T-helper 2 cell treated with Interferon-gamma antibody and Interleukin-4, amounts not matched to agents 5 μg/mL and 100 μg/mL, for 36 hours (primary cell): Measurements from ENCODE around the gene LY6G6C.

Experiments used
- DNase-seq: peaks from one replicate; pipeline ENCODE4 v3.0.0; 2021; ENCODE audit warnings: low spot score
- H3K27ac Mint-ChIP-seq: one replicate; pipeline ENCODE4 v1.8.0; 2021; ENCODE audit warnings: mild to moderate bottlenecking, mixed read lengths
- H3K27me3 Mint-ChIP-seq: one replicate; pipeline ENCODE4 v1.8.0; 2021; ENCODE audit warnings: low read depth, mixed read lengths
- H3K36me3 Mint-ChIP-seq: one replicate; pipeline ENCODE4 v1.8.0; 2021; ENCODE audit warnings: low read depth, mixed read lengths
- H3K4me1 Mint-ChIP-seq: one replicate; pipeline ENCODE4 v1.8.0; 2021; ENCODE audit warnings: low read depth, mixed read lengths
- H3K4me3 Mint-ChIP-seq: one replicate; pipeline ENCODE4 v1.8.0; 2022; ENCODE audit warnings: mild to moderate bottlenecking, moderate library complexity, mixed read lengths
- H3K9me3 Mint-ChIP-seq: one replicate; pipeline ENCODE4 v1.8.0; 2021; ENCODE audit warnings: mixed read lengths

Gene LY6G6C

DNA sequence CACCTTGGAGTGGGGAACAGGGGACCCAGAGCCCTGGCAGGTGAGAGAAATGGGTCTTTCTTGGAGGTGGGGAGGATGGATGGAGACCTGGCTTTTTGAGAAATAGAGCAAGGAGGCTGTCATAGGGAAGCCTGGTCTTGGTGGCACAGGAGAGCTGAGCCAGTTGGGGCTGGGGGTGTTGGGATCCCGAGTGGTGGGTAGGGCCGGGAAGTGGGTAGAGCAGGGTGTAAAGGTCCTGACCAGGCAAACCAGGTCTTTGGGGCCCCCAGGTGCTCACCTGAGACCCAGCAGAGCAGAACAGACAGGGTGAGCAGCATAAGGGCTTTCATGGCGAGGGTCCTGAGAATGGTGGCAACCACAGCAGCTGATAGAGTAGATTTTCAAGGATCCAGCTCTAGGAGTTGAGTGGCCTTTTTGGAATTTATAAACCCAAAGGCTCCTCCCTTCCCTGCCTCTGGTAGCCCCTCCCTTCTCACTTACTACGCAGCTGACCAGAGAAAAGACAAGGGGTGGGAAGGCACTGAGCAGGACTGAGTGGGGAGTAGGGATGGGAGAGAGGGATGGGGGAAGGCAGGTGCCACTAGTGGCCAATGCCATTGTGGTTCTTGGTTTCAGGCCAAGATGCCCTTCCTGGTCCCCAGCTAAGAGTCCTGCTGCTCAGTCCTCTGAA, at the start of gene LY6G6C:
Gene LY6G6C (minus strand): TSS at position 396 of the 670 bp plus-strand sequence. CDS start 67 bp downstream, at position 329.
- Mint-ChIP-seq H3K4me3 (no peak within 1 kb of the TSS), H3K27ac (no peak within 1 kb of the TSS)

DNA sequence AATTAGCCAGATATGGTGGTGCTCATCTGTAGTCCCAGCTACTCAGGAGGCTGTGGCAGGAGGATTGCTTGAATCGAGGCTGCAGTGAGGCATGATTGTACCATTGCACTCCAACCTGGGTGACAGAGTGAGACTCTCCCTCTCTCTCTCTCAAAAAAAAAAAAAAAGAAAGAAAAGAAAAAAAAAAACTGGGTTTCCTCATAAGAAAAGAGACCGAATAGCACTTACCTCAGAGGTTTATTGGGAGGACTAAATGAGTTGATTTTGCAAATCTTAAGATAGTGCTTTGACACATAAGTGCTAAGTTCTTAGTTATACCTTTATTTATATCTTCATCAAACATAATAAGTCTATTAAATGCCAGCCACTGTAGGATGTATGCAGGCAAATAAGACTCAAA, 49.3 kb upstream of the LY6G6C start:
- Mint-ChIP-seq H3K4me1 (peaks cover 29% of the 10 kb centered on the region), H3K4me3 (no peak overlapping the region), H3K36me3 (peaks cover 8% of the 10 kb centered on the region), H3K27ac (no peak overlapping the region), H3K27me3 (no peaks in the 10 kb centered on the region), H3K9me3 (no peaks in the 10 kb centered on the region)
- DNase-seq = no peak

More for the DNA sequence above, at the start of gene LY6G6C:
- peaks cover 8% of the 10 kb centered on the region for H3K36me3 Mint-ChIP-seq
- H3K9me3 Mint-ChIP-seq = no peaks in the 10 kb centered on the region
- peaks cover 19% of the 10 kb centered on the region for H3K4me1 Mint-ChIP-seq
- H3K27me3 Mint-ChIP-seq = peaks cover 2% of the 10 kb centered on the region
- DNase-seq = no peak

DNA sequence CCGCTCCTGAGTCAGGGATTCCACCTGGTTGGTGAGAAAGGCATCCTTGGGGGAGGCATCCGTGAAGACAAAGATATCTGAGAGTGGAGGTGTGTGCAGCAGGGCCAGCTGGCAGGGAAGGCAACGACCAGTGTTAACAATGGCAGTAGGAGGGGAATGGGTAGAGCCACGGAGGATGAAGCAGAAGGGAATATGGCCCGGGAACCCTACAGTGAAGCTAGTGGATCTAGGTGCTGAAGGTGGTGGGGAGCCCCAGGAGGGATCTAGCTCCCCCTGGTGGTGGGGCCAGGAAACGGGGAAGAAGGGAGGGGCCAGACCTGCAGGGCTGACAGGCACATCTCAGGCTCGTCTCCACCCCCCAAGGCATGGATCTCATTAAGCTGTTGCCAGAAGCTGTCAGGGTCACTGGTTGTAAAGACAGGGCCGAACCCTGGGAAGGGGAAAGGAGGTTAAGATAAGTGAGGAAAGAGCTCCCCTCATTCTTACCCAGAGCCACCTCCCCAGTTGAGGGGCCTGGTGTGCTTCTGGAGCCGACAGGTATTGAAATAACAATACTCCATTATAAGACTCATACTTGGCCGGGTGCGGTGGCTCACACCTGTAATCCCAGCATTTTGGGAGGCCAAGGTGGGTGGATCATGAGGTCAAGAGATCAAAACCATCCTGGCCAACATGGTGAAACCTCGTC, 48.3 kb upstream of the LY6G6C start:
- peaks cover 6% of the 10 kb centered on the region for H3K36me3 Mint-ChIP-seq
- DNase-seq = peak; percentile 73
- H3K27ac Mint-ChIP-seq = peak overlapping the region; percentile 66
- no peaks in the 10 kb centered on the region for H3K27me3 Mint-ChIP-seq
- peak overlapping the region; percentile 22 for H3K4me3 Mint-ChIP-seq
- peaks cover 23% of the 10 kb centered on the region for H3K4me1 Mint-ChIP-seq
- no peaks in the 10 kb centered on the region for H3K9me3 Mint-ChIP-seq

DNA sequence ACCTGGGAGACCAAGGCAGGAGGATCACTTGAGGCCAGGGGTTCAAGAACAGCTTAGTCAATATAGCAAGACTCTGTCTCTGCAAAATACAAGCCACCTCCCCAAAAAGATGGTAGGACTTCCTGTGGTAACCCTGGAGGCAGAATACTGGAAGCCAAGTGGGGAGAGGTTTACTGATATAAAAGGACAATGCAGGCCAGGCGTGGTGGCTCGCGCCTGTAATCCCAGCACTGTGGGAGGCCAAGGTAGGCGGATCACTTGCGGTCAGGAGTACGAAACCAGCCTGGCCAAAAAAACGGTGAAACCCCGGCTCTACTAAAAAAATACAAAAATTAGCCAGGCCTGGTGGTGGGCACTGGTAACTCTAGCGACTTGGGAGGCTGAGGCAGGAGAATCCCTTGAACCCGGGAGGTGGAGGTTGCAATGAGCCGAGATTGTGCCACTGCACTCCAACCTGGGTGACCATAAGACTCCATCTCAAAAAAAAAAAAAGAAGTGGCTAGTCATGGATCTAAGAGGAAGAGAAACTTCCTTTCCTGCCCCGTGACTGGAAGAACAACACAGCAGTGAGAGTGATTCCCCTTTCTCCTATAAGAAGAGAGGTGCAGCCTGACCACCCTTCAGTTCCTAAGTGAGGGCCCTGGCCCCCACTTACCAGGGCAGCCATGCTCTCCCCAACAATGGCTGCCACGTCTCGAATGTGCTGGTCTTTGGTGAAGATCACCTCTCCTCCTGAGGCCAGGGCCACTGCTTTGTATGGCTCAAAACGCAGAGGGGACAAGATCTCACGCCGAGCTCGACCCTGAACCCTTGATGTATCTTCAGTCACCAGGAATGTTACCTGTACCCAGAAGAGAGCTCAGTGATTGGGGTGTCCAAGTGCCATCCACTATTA, 47.1 kb upstream of the LY6G6C start:
- H3K27ac Mint-ChIP-seq = no peak overlapping the region
- peaks cover 26% of the 10 kb centered on the region for H3K4me1 Mint-ChIP-seq
- DNase-seq = no peak
- no peak overlapping the region for H3K4me3 Mint-ChIP-seq
- H3K9me3 Mint-ChIP-seq = no peaks in the 10 kb centered on the region
- H3K27me3 Mint-ChIP-seq = no peaks in the 10 kb centered on the region
- H3K36me3 Mint-ChIP-seq = peaks cover 8% of the 10 kb centered on the region

DNA sequence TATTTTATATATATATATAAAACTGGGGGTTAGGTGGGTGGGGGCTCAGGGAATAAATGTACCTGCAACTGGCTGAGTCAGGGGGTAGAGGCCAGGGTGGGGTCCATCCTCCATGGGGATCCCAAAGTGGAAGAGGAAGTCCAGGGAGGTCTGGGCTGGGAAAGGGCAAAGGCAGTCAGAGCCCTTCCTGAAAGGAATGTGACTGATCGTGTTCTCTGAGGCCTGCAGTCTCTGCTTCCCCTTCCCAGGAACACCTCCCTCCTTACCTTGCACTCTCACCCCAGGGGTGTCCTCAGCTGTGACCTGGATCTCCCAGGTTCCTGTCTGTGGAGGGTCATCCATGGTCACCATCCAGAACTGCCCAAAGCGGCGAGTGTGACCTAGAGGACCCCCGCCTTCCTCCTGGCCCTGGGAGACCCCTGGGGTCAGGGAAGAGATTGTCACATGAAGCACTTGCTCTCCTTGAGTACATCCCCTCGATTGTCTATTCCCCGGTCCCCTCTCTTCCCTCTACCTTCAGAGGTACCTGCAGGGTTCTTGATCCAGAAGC, 45.6 kb upstream of the LY6G6C start:
- H3K36me3 Mint-ChIP-seq = peaks cover 18% of the 10 kb centered on the region
- H3K4me3 Mint-ChIP-seq = no peak overlapping the region
- H3K4me1 Mint-ChIP-seq = peaks cover 19% of the 10 kb centered on the region
- no peaks in the 10 kb centered on the region for H3K27me3 Mint-ChIP-seq
- no peaks in the 10 kb centered on the region for H3K9me3 Mint-ChIP-seq
- no peak overlapping the region for H3K27ac Mint-ChIP-seq
- no peak for DNase-seq

GRCh38 chr6:31765910-31766794, 44.6 kb upstream of the LY6G6C start:
- H3K4me3 Mint-ChIP-seq = no peak overlapping the region
- no peak for DNase-seq
- no peaks in the 10 kb centered on the region for H3K9me3 Mint-ChIP-seq
- no peaks in the 10 kb centered on the region for H3K27me3 Mint-ChIP-seq
- H3K27ac Mint-ChIP-seq = no peak overlapping the region
- peaks cover 23% of the 10 kb centered on the region for H3K36me3 Mint-ChIP-seq
- peaks cover 14% of the 10 kb centered on the region for H3K4me1 Mint-ChIP-seq

DNA sequence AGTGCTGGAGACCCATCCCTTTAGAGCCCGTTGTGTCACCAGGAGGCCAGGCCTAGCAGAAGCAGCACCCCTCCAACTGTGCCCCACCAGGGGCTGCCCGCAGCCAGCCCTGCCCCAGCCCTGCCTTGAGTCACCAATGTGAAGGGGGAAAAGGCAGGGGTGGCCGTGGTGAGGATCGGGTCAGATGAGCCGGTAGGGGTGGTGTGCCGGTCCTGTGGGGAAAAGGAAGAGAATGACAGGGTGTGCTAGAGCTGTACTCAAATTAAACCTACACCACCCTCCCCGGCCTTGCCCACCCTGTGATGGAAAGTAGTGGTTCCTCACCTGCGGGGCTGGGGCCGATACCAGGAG, 44.0 kb upstream of the LY6G6C start:
- Mint-ChIP-seq H3K36me3 (peaks cover 29% of the 10 kb centered on the region), H3K27ac (no peak overlapping the region), H3K4me1 (peaks cover 10% of the 10 kb centered on the region), H3K9me3 (no peaks in the 10 kb centered on the region), H3K27me3 (no peaks in the 10 kb centered on the region), H3K4me3 (no peak overlapping the region)
- DNase-seq = no peak

DNA sequence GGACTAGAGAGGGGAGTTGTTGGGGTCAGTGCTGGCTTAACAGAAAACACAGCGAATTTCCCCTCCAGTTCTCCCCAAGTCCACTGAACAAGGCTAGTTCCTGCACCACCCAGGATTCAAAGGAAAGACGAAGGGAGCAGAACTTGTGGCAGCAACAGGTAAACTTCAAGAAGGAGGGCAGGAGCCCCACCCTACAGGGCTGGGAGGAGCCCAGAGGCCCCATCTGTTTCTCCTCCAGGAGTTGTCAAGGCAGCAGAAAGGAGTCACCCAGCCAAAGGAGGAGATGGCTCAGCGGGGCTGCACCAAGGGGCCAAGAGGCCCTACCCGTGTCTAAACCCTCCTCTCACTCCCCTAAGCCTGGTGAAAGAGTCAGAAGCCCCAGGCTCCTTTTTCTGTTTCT, 42.7 kb upstream of the LY6G6C start:
- no peaks in the 10 kb centered on the region for H3K9me3 Mint-ChIP-seq
- peak overlapping the region; percentile 26 for H3K27ac Mint-ChIP-seq
- no peaks in the 10 kb centered on the region for H3K27me3 Mint-ChIP-seq
- H3K36me3 Mint-ChIP-seq = peaks cover 30% of the 10 kb centered on the region
- H3K4me3 Mint-ChIP-seq = no peak overlapping the region
- peaks cover 4% of the 10 kb centered on the region for H3K4me1 Mint-ChIP-seq
- no peak for DNase-seq

DNA sequence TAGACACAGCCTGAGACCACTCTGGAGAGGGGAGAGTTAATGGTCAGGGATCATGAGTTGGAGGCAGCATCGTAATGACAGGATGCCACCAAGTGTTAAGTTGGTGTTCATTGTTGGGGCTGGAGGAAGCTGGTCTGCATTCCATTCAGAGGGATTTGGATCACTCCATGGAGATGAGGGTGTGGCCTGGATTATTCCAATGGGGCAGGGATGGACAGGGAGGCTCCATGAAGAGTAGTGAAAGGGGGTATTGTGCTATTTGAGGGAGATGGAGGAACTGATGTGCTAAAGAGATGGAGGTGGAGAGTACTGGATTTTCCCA, 42.0 kb upstream of the LY6G6C start:
- Mint-ChIP-seq H3K4me3 (no peak overlapping the region), H3K27ac (peak overlapping the region; percentile 66), H3K9me3 (no peaks in the 10 kb centered on the region), H3K36me3 (peaks cover 36% of the 10 kb centered on the region), H3K27me3 (no peaks in the 10 kb centered on the region), H3K4me1 (peaks cover 4% of the 10 kb centered on the region)
- no peak for DNase-seq

- Mint-ChIP-seq H3K4me3 (no peak overlapping the region), H3K27ac (peak overlapping the region; percentile 66), H3K9me3 (no peaks in the 10 kb centered on the region), H3K27me3 (no peaks in the 10 kb centered on the region), H3K36me3 (peaks cover 37% of the 10 kb centered on the region), H3K4me1 (peaks cover 6% of the 10 kb centered on the region)
- no peak for DNase-seq
Observed at GRCh38 chr6:31762878-31763618, 41.5 kb upstream of the LY6G6C start.

- no peak for DNase-seq
- Mint-ChIP-seq H3K4me3 (no peak within 1 kb of the TSS), H3K27ac (peak within 1 kb of the TSS; percentile 66), H3K4me1 (peaks cover 6% of the 10 kb centered on the region), H3K36me3 (peaks cover 39% of the 10 kb centered on the region), H3K9me3 (no peaks in the 10 kb centered on the region), H3K27me3 (no peaks in the 10 kb centered on the region)
Observed at GRCh38 chr6:31762356-31762755, 40.8 kb upstream of the LY6G6C start, which contains the start of gene SAPCD1. TSS of gene SAPCD1 (plus strand) at chr6:31762656. CDS start at chr6:31763055, 399 bp downstream.

- Mint-ChIP-seq H3K27me3 (no peaks in the 10 kb centered on the region), H3K4me3 (no peak overlapping the region), H3K9me3 (no peaks in the 10 kb centered on the region), H3K36me3 (peaks cover 39% of the 10 kb centered on the region), H3K27ac (no peak overlapping the region), H3K4me1 (peaks cover 6% of the 10 kb centered on the region)
- DNase-seq = no peak
Observed at GRCh38 chr6:31761343-31761742, 39.8 kb upstream of the LY6G6C start.

GRCh38 chr6:31760790-31761189, 39.2 kb upstream of the LY6G6C start:
- H3K4me3 Mint-ChIP-seq = no peak overlapping the region
- H3K9me3 Mint-ChIP-seq = no peaks in the 10 kb centered on the region
- H3K4me1 Mint-ChIP-seq = peaks cover 6% of the 10 kb centered on the region
- H3K36me3 Mint-ChIP-seq = peaks cover 39% of the 10 kb centered on the region
- DNase-seq = no peak
- no peaks in the 10 kb centered on the region for H3K27me3 Mint-ChIP-seq
- no peak overlapping the region for H3K27ac Mint-ChIP-seq
